Middle frontal gyrus (tissue), 1 donor: ENCODE data around the gene FSD1.
A peak's percentile ranks its signal among the peaks of the same experiment; 100 is the strongest.
"Not testable (repeated sequence)": the region's sequence is repeated elsewhere in the genome, so short reads cannot be mapped to it uniquely, and the experiment has no call there.

Experiments
- DNase-seq: peaks from one replicate; pipeline ENCODE4 v3.0.0-alpha.2; 2015; ENCODE audit warnings: low spot score; ENCODE audit errors: extremely low spot score

FSD1 gene

GRCh38 chr19:4343370-4344307 lies 39.2 kb downstream of the FSD1 start, which contains the start of gene MPND:
MPND (plus strand) TSS chr19:4343562; CDS start chr19:4343594, 32 bp downstream.
- DNase-seq, result peak; percentile 90

DNA sequence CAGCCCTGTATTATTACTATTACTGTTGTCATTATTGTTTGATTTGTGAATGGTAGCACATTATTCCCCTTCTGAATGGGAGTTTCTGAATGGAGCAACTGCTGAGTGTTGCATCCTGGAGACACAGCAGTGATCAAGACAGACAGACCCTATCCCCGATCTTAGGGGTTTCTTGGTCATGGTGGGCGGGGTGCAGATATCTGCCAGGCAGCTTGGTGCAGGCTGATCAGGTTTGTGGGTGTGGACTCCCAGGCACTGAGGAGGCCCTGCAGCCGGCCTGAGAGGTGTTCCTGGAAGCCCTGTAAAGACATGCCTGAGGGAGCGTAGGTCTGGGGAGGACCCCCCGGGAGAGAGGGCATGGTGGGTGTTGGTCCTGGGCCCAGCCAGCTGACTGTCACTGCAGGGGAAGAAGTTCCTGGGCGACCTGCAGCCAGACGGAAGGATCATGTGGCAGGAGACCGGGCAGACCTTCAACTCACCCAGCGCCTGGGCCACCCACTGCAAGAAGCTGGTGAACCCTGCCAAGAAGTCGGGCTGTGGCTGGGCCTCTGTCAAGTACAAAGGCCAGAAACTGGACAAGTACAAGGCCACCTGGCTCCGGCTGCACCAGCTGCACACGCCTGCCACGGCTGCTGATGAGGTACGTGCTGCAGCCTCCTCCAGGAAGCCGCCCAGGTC lies 41.1 kb downstream of the FSD1 start:
- no peak for DNase-seq

GRCh38 chr19:4346020-4346383 lies 41.6 kb downstream of the FSD1 start:
- no peak for DNase-seq

DNA sequence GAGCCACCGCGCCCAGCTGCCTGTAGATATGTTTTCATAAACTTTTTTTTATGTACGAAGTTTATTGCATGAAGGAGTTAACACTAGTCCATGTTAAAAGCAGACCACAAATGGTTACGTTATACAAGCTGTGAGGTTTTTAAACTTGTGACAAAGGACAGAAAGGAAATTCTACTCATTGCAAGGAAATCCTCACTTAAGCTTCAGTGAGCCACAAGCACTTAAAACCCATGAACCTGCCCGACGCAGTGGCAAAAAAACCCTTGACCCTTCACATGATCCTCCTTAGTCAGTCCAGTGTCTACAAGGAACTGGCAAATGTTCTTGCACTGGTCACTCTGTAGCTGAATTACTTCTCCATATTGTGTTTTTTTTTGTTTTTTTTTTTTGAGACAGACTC lies 43.1 kb downstream of the FSD1 start:
- DNase-seq, result no peak

DNA sequence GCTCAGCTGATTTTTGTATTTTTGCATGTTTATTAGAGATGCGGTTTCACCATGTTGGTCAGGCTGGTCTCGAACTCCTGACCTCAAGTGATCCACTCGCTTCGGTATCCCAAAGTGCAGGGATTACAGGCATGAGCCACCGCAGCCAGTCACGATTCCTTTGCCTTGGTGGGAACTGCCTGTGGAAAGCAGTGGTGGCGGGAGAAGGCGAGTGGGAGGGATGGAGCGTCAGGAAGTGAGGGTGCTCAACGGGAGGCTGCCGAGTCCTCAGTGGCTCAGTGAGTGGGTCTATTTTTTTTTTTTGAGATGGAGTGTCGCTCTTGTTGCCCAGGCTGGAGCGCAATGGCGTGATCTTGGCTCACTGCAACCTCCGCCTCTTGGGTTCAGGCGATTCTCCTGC lies 44.8 kb downstream of the FSD1 start:
- not testable (repeated sequence) for DNase-seq

DNA sequence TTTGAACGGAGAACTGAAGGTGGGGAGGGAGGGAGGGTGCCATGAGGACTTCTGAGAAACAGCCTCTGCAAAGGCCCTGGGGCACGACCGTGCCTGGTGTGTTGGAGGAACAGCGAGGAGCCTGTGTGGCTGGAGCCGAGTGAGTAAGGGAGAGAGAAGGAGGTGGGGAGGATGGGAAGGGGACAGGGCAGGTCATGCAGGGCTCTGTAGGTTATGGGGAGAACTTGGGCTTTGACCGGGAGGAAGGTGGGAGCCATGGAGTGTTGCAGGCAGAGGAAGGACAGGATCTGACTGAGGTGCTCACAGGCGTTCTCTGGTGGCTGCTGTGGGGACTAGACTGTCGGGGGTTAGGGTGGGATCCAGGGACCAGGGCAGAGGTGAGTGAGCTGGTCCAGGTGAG lies 45.7 kb downstream of the FSD1 start:
- no peak for DNase-seq

- DNase-seq, result no peak
Observed at GRCh38 chr19:4350726-4351125, 46.3 kb downstream of the FSD1 start.

GRCh38 chr19:4352701-4353121 lies 48.3 kb downstream of the FSD1 start:
- no peak for DNase-seq

DNA sequence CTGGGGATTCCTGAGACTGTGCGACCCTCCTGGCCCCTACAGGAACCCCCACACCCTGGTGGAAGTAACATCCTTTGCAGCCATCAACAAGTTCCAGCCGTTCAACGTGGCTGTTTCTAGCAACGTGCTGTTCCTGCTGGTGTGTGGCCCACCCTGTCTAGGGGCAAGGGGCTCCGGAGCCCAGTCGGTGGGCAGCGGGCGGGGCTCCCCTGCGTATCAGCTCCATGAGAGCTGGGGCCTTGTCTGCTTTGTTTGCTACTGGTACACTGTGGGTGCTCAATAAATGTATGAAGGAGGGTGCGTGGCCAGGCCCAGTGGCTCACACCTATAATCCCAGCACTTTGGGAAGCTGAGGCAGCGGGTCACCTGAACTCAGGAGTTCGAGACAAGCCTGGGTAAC lies 49.9 kb downstream of the FSD1 start:
- DNase-seq, result no peak

GRCh38 chr19:4354897-4355296 lies 50.5 kb downstream of the FSD1 start:
- no peak for DNase-seq

DNA sequence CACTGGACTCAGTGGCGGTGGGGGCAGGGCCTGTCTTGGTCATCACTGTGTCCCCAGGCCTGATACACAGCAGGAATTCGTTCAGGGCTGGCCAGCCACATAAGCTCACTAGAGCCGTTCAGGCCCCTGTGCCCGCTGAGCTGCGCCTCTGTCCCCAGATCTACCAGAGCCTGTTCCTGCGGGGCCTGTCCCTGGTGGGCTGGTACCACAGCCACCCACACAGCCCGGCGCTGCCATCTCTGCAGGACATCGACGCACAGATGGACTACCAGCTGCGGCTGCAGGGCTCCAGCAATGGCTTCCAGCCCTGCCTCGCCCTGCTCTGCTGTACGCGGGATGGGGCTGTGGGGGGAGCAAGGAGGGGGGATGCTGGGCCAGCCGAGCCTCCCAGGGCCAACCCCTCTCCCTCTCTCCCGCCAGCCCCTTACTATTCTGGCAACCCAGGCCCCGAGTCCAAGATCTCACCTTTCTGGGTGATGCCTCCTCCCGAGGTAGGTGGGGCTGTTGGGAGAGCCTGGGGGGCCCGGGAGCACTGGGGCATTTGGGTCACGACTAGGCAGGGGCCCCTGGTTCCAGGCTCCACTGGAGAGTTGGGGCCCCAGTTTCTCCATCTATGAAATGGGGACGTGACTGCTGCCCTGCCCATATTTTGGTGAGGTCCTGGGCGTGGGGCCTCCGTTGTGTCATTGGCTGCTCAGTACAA lies 52.8 kb downstream of the FSD1 start:
- DNase-seq, result no peak

GRCh38 chr19:4357921-4358326 lies 53.5 kb downstream of the FSD1 start:
- no peak for DNase-seq

- no peak for DNase-seq
Observed at GRCh38 chr19:4358709-4359626, 54.6 kb downstream of the FSD1 start.

GRCh38 chr19:4359627-4360000 lies 55.2 kb downstream of the FSD1 start:
- DNase-seq, result no peak

- no peak for DNase-seq
Observed at GRCh38 chr19:4360081-4360569, 55.7 kb downstream of the FSD1 start.

- no peak for DNase-seq
Observed at GRCh38 chr19:4360641-4361151, 56.3 kb downstream of the FSD1 start.

GRCh38 chr19:4361152-4362046 lies 57.0 kb downstream of the FSD1 start:
- DNase-seq, result no peak

DNA sequence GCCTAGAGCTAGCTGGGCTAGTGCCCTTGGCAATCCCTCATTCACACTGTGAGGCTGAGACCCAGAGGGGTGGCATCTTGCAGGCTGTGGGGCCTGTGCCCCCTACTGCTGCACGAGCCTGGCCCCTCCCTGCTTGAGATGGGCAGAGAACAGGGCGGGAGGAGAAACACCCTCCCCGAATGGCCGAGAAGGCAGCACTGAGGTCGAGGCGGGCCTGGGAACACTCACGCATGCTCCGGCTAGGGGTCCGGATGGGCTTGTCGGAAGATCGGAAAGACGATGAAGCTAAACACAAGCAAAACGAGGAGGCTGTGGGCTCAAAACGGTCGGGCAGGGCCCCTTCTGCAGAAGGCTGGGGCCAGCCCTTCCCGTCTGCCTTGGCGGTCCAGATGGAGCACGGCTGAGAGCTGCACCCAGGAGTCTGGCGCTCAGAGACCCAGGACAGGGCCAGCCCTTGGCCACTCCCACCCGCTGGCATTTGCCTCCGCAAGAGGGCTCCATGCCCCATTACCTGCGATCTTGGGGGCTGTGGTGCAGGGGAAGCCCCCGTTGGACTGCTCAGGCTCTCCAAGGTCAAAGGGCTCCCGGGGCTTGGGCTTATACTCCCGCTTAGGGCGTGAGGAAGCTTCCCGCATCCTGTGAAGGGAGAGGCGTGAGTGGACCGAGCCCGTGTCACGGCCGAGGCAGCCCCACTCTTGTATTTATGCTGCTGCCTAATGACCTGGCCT lies 57.9 kb downstream of the FSD1 start:
- DNase-seq, result no peak
